HEK293 (cell line): ENCODE measurements around the gene SUPT5H.
A peak's percentile ranks its signal among the peaks of the same experiment; 100 is the strongest.

Source experiments
- CTCF ChIA-PET: fragments of 350-600 bp; formaldehyde crosslinking; extraction: SDS; loops from one replicate; lab custom pipeline; 2021; ENCODE audit warnings: antibody characterized with exemption; lab: Yijun Ruan, JAX
- POLR2A ChIA-PET: fragments of 300-600 bp; formaldehyde crosslinking; extraction: SDS; loops from one replicate; lab custom pipeline; 2020; ENCODE audit warnings: antibody characterized with exemption, inconsistent platforms; lab: Yijun Ruan, JAX
- H3K27ac ChIP-seq: fragments of 200-500 bp; sonication (Bioruptor generic); 2 replicates; pipeline ENCODE4 v1.5.1; 2014; ENCODE audit warnings: low read depth, low read length, control low read depth, inconsistent platforms; ENCODE audit errors: extremely low read depth
- H3K36me3 ChIP-seq, 2 experiments: fragments of 200-500 bp in 1 of 2; sonication (Bioruptor generic) in 1 of 2; 1 replicate in 1 of 2; 2 replicates in 1 of 2; pipeline ENCODE4 v1.5.1; 2014 to 2017; ENCODE audit warnings: inconsistent platforms in 2 of 2, low read length in 2 of 2; ENCODE audit not compliant: control insufficient read depth in 2 of 2, insufficient read depth in 1 of 2
- H3K4me1 ChIP-seq: fragments of 200-500 bp; sonication (Bioruptor generic); 2 replicates; pipeline ENCODE4 v1.5.1; 2014; ENCODE audit warnings: mild to moderate bottlenecking, low read length, inconsistent platforms; ENCODE audit not compliant: control insufficient read depth, insufficient read depth
- H3K4me3 ChIP-seq: 2 replicates; pipeline ENCODE4 v1.5.1; 2011; ENCODE audit warnings: low read depth, mild to moderate bottlenecking, control low read depth, low read length, moderate library complexity
- H3K9me3 ChIP-seq: fragments of 200-500 bp; sonication (Bioruptor generic); 2 replicates; pipeline ENCODE4 v1.5.1; 2014; ENCODE audit warnings: low read depth, low read length, inconsistent platforms; ENCODE audit not compliant: control insufficient read depth, insufficient read depth
- CTCF ChIP-seq: fragments of 450-650 bp; formaldehyde crosslinking; IDR thresholded peaks from 2 replicates; pipeline ENCODE4 v1.5.1; 2016; ENCODE audit warnings: missing biosample characterization, missing genetic modification characterization
- EGR2 ChIP-seq: fragments of 450-650 bp; formaldehyde crosslinking; IDR thresholded peaks from 2 replicates; pipeline ENCODE4 v1.5.1; 2016; ENCODE audit warnings: low read depth, missing biosample characterization, missing genetic modification characterization
- INSM2 ChIP-seq: fragments of 450-650 bp; formaldehyde crosslinking; IDR thresholded peaks from 2 replicates; pipeline ENCODE4 v1.5.1; 2016; ENCODE audit warnings: missing biosample characterization, missing genetic modification characterization
- MYNN ChIP-seq: fragments of 450-650 bp; formaldehyde crosslinking; IDR thresholded peaks from 2 replicates; pipeline ENCODE4 v1.5.1; 2016; ENCODE audit warnings: missing biosample characterization, missing genetic modification characterization, borderline replicate concordance
- PRDM1 ChIP-seq: fragments of 450-650 bp; formaldehyde crosslinking; IDR thresholded peaks from 2 replicates; pipeline ENCODE4; 2016; ENCODE audit warnings: missing biosample characterization, missing genetic modification characterization
- SALL2 ChIP-seq: fragments of 450-650 bp; formaldehyde crosslinking; IDR thresholded peaks from 2 replicates; pipeline ENCODE4 v1.5.0; 2017; ENCODE audit warnings: missing biosample characterization, mild to moderate bottlenecking, missing genetic modification characterization, borderline replicate concordance
- SP2 ChIP-seq: fragments of 450-650 bp; formaldehyde crosslinking; IDR thresholded peaks from 2 replicates; pipeline ENCODE4 v1.5.1; 2016; ENCODE audit warnings: missing biosample characterization, missing genetic modification characterization
- SP3 ChIP-seq: fragments of 450-650 bp; formaldehyde crosslinking; IDR thresholded peaks from 2 replicates; pipeline ENCODE4 v1.5.1; 2016; ENCODE audit warnings: missing biosample characterization, missing genetic modification characterization
- TRIM28 ChIP-seq: IDR thresholded peaks from 2 replicates; pipeline ENCODE4 v1.6.1; 2011; ENCODE audit warnings: low read length, control low read depth, borderline replicate concordance
- YY2 ChIP-seq: fragments of 450-650 bp; formaldehyde crosslinking; IDR thresholded peaks from 2 replicates; pipeline ENCODE4 v1.5.1; 2016; ENCODE audit warnings: missing biosample characterization, missing genetic modification characterization
- ZBTB10 ChIP-seq: fragments of 450-650 bp; formaldehyde crosslinking; IDR thresholded peaks from 2 replicates; pipeline ENCODE4 v1.5.1; 2016; ENCODE audit warnings: missing biosample characterization, missing genetic modification characterization
- ZBTB17 ChIP-seq: fragments of 450-650 bp; formaldehyde crosslinking; IDR thresholded peaks from 2 replicates; pipeline ENCODE4 v1.5.1; 2016; ENCODE audit warnings: missing biosample characterization, missing genetic modification characterization
- ZBTB8A ChIP-seq: fragments of 450-650 bp; formaldehyde crosslinking; IDR thresholded peaks from 2 replicates; pipeline ENCODE4 v1.5.1; 2016; ENCODE audit warnings: missing biosample characterization, missing genetic modification characterization
- ZNF146 ChIP-seq: fragments of 450-650 bp; formaldehyde crosslinking; IDR thresholded peaks from 2 replicates; pipeline ENCODE4 v1.5.1; 2016; ENCODE audit warnings: missing biosample characterization, missing genetic modification characterization
- ZNF202 ChIP-seq: fragments of 450-650 bp; formaldehyde crosslinking; IDR thresholded peaks from 2 replicates; pipeline ENCODE4 v1.5.1; 2016; ENCODE audit warnings: missing biosample characterization, missing genetic modification characterization, borderline replicate concordance
- ZNF292 ChIP-seq: fragments of 450-650 bp; formaldehyde crosslinking; IDR thresholded peaks from 2 replicates; pipeline ENCODE4 v1.5.1; 2016; ENCODE audit warnings: low read depth, missing biosample characterization, missing genetic modification characterization, borderline replicate concordance
- ZNF394 ChIP-seq: fragments of 450-650 bp; formaldehyde crosslinking; IDR thresholded peaks from 2 replicates; pipeline ENCODE4 v1.5.1; 2016; ENCODE audit warnings: missing biosample characterization, missing genetic modification characterization, mild to moderate bottlenecking, moderate library complexity, borderline replicate concordance
- ZNF404 ChIP-seq: fragments of 450-650 bp; formaldehyde crosslinking; IDR thresholded peaks from 2 replicates; pipeline ENCODE4 v1.5.1; 2017; ENCODE audit warnings: missing biosample characterization, missing genetic modification characterization
- ZNF513 ChIP-seq: fragments of 450-650 bp; IDR thresholded peaks from 2 replicates; pipeline ENCODE4 v1.5.1; 2018; ENCODE audit warnings: missing biosample characterization, missing genetic modification characterization
- ZNF626 ChIP-seq: fragments of 450-650 bp; sonication (Bioruptor Pico); formaldehyde crosslinking; IDR thresholded peaks from 2 replicates; pipeline ENCODE4 v1.5.1; 2018; ENCODE audit warnings: missing biosample characterization, missing genetic modification characterization, inconsistent platforms
- ZNF629 ChIP-seq: fragments of 450-650 bp; formaldehyde crosslinking; IDR thresholded peaks from 2 replicates; pipeline ENCODE4 v1.5.1; 2017; ENCODE audit warnings: missing biosample characterization, missing genetic modification characterization
- ZNF692 ChIP-seq: fragments of 450-650 bp; formaldehyde crosslinking; IDR thresholded peaks from 2 replicates; pipeline ENCODE4 v1.5.1; 2016; ENCODE audit warnings: missing biosample characterization, missing genetic modification characterization
- ZNF776 ChIP-seq: fragments of 450-650 bp; formaldehyde crosslinking; IDR thresholded peaks from 2 replicates; pipeline ENCODE4 v1.5.0; 2017; ENCODE audit warnings: missing biosample characterization, missing genetic modification characterization, borderline replicate concordance
- ZNF830 ChIP-seq: fragments of 450-650 bp; IDR thresholded peaks from 2 replicates; pipeline ENCODE4 v1.5.0; 2018; ENCODE audit warnings: missing biosample characterization, missing genetic modification characterization, low read depth, mild to moderate bottlenecking, moderate library complexity

SUPT5H gene

GRCh38 chr19:39402346-39403300 is 42.8 kb upstream of the SUPT5H start (continued):
- TF ChIP-seq ZBTB10 (peak; percentile 94), ZNF146 (tag by site-specific recombination) (peak; percentile 41; the same call in 1 of the 2 replicates), ZNF292 (tag by site-specific recombination) (no peak), EGR2 (peak; percentile 99), ZBTB17 (tag by site-specific recombination) (peak; percentile 100), SP2 (tag by site-specific recombination) (peak; percentile 88), ZNF776 (tag by site-specific recombination) (no peak), ZNF404 (no peak)

GRCh38 chr19:39403331-39404312 is 41.8 kb upstream of the SUPT5H start:
- Histone ChIP-seq H3K27ac (peak overlapping the region; percentile 93), H3K4me1 (peaks cover 41% of the 10 kb centered on the region), H3K36me3 (peaks cover 6 to 9% of the 10 kb centered on the region in 2 experiments), H3K4me3 (peak overlapping the region; percentile 17), H3K9me3 (no peaks in the 10 kb centered on the region)
- CTCF ChIA-PET = interaction anchor here (0.6 to 2.3 kb wide), 5 partner anchors 8 to 93 kb away, joined by 3 to 10 read pairs (median 4); partner anchors contain the start of genes MED29, PAF1 and PLEKHG2
- POLR2A ChIA-PET = interaction anchor here (0.6 to 11.2 kb wide), 9 partner anchors 8 to 999 kb away, joined by 3 to 175 read pairs (median 4); partner anchors contain the start of genes MED29, PAF1, PLEKHG2 and RPS16
- peak; percentile 85 for TF ChIP-seq ZNF629 (tag by site-specific recombination)
- peak; percentile 58 for TF ChIP-seq ZNF394 (tag by site-specific recombination)
- no peak for TF ChIP-seq ZNF626 (tag by site-specific recombination)
- no peak for TF ChIP-seq ZNF830
- TF ChIP-seq TRIM28 = no peak
- no peak for TF ChIP-seq CTCF (tag by site-specific recombination)
- TF ChIP-seq ZNF692 (tag by site-specific recombination) = peak; percentile 84
- TF ChIP-seq EGR2 = peak; percentile 40; the same call in 1 of the 2 replicates
- TF ChIP-seq ZNF513 (tag by site-specific recombination) = no peak
- TF ChIP-seq ZBTB8A = peak; percentile 67
- no peak for TF ChIP-seq ZNF202
- no peak for TF ChIP-seq YY2 (tag by site-specific recombination)
- no peak for TF ChIP-seq PRDM1 (tag by site-specific recombination)
- TF ChIP-seq SP3 (tag by site-specific recombination) = peak; percentile 69
- no peak for TF ChIP-seq SALL2 (tag by site-specific recombination)
- peak; percentile 90 for TF ChIP-seq MYNN (tag by site-specific recombination)
- peak; percentile 86 for TF ChIP-seq INSM2 (tag by site-specific recombination)
